ENCODE data around the gene THBS3. TPM values are rescaled to one million over a fixed set of nuclear protein-coding genes. Genes with fewer than 3 reads are reported as not detected.

THBS3 gene
- total RNA-seq, 1 experiment from 2014 or later: 6.2 TPM

DNA sequence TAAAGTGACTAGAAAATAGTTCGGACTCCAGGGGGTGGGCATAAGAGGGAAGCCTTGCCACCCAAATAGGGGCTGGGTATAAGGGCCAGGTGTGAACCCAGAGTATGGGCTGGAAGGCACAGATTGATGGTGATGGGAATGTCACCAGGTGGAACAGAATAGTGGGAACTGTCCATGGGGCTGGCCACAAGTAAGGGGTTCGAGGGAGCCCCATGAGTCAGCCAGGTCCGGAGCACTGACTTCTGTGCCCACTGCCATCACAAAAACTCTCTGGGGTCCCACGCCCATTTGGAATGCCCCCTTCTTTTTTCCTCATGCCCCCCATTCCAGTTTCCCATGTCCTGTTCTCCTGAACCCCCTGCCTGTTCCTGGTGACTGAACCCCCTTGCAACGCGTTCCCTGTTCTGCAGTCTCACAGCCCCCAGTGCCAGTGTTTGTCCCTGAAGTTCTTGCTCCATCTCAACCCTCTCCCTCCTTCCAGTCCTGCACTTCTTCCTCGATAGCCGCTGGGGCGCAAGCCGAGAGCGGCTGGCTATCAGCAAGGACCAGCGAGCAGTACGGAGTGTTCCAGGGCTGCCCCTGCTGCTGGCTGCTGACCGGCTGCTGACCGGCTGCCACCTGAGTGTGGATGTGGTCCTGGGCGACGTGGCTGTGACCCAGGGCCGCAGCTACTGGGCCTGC, 26.2 kb downstream of the THBS3 start:
- TF ChIP-seq CTCF (IDR thresholded peaks at IDR 0.05; ENCODE audit: insufficient read depth in 1 of 2, low read depth in 1 of 2, low read length in 1 of 2, severe bottlenecking in 1 of 2, unreplicated experiment in 1 of 2): no peak
- H3K4me3 ChIP-seq (ENCODE audit: low read depth, low read length): no peak overlapping the region
- Mint-ChIP-seq H3K36me3 (ENCODE audit: insufficient read depth, unreplicated experiment) (no peaks in the 10 kb centered on the region), H3K4me3 (ENCODE audit: unreplicated experiment) (no peak overlapping the region), H3K27me3 (ENCODE audit: insufficient read depth, unreplicated experiment) (no peaks in the 10 kb centered on the region), H3K27ac (ENCODE audit: unreplicated experiment) (no peak overlapping the region), H3K4me1 (ENCODE audit: low read depth, unreplicated experiment) (peaks cover 18% of the 10 kb centered on the region), H3K9me3 (ENCODE audit: unreplicated experiment) (no peaks in the 10 kb centered on the region)
- ChIA-PET POLR2A (no interaction called here), CTCF (interaction anchor here (0.6 kb wide), 1 partner anchor 238 kb away, joined by 12 read pairs; no protein-coding TSS in a partner anchor)
- no peaks in the 10 kb centered on the region for H3K9me3 ChIP-seq
- H3K4me1 ChIP-seq: peaks cover 21% of the 10 kb centered on the region
- no TSS peak for BruUV-seq (replicated peaks)
- no peaks in the 10 kb centered on the region for H3K27me3 ChIP-seq (replicated peaks; ENCODE audit: control insufficient read depth, insufficient read depth, low read length)
- H3K36me3 ChIP-seq (ENCODE audit: control insufficient read depth, insufficient read depth, low read length): no peaks in the 10 kb centered on the region
- intact Hi-C loops (cut with micrococcal nuclease; ENCODE audit: unreplicated experiment): no loop called here
- no peak for DNase-seq

- H3K27me3 Mint-ChIP-seq (ENCODE audit: insufficient read depth, unreplicated experiment): no peaks in the 10 kb centered on the region
- no peak overlapping the region for H3K4me3 ChIP-seq (ENCODE audit: low read depth, low read length)
- no peaks in the 10 kb centered on the region for H3K27me3 ChIP-seq (replicated peaks; ENCODE audit: control insufficient read depth, insufficient read depth, low read length)
- POLR2A ChIA-PET: no interaction called here
- H3K4me3 Mint-ChIP-seq (ENCODE audit: unreplicated experiment): no peak overlapping the region
- no peaks in the 10 kb centered on the region for H3K36me3 ChIP-seq (ENCODE audit: control insufficient read depth, insufficient read depth, low read length)
- peak in 1 of 2 experiments; percentile 15 for DNase-seq
- H3K27ac Mint-ChIP-seq (ENCODE audit: unreplicated experiment): no peak overlapping the region
- no peak for TF ChIP-seq CTCF (IDR thresholded peaks at IDR 0.05; ENCODE audit: insufficient read depth in 1 of 2, low read depth in 1 of 2, low read length in 1 of 2, severe bottlenecking in 1 of 2, unreplicated experiment in 1 of 2)
- H3K4me1 ChIP-seq: 0 out of 2 replicates have a peak, but pooled peaks cover 9% of the 10 kb centered on the region
- no TSS peak for BruUV-seq (replicated peaks)
- intact Hi-C loops (cut with micrococcal nuclease; ENCODE audit: unreplicated experiment): no loop called here
- peaks cover 8% of the 10 kb centered on the region for H3K4me1 Mint-ChIP-seq (ENCODE audit: low read depth, unreplicated experiment)
- CTCF ChIA-PET: interaction anchor here (0.6 to 2.7 kb wide), 2 partner anchors 14 to 15 kb away, joined by 3 to 24 read pairs; no protein-coding TSS in a partner anchor
- no peaks in the 10 kb centered on the region for H3K9me3 Mint-ChIP-seq (ENCODE audit: unreplicated experiment)
- H3K9me3 ChIP-seq: no peaks in the 10 kb centered on the region
- no peaks in the 10 kb centered on the region for H3K36me3 Mint-ChIP-seq (ENCODE audit: insufficient read depth, unreplicated experiment)
Observed at GRCh38 chr1:155179112-155180031, 28.3 kb downstream of the THBS3 start.

DNA sequence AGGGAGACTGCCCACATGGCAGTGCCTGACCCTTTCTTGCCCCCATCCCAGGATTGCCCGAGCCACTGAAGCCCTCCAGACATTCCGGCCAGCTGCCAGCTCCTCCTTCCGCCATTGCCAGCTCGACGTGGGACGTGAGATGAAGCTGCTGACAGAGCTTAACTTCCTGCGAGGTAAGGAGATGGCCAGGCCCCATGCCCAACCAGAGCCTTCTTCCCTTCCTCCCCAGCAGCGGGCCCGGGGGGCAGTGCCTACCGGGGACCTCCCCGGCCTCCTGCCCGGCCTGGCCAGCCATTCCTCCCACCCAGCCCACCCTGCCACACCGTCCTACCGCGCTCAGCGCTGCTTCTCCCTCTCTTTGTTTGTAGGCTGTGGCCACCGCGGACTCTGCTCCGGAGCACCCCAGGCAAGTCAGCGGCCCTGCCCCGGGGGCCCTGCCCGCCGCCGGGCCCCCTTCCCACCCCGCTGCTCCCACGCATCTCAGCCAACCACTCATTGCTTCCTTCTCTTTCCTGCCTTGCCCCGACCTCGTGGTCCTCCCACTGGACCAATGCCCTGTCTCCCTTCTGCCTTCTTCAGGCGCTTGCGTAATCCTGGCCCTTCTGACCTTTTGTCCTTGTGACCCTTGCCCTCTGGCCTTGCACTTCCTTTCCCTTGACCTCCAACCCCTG, 29.1 kb downstream of the THBS3 start:
- H3K4me3 ChIP-seq (ENCODE audit: low read depth, low read length): no peak overlapping the region
- Mint-ChIP-seq H3K9me3 (ENCODE audit: unreplicated experiment) (no peaks in the 10 kb centered on the region), H3K4me3 (ENCODE audit: unreplicated experiment) (no peak overlapping the region), H3K4me1 (ENCODE audit: low read depth, unreplicated experiment) (peaks cover 14% of the 10 kb centered on the region), H3K27me3 (ENCODE audit: insufficient read depth, unreplicated experiment) (no peaks in the 10 kb centered on the region), H3K36me3 (ENCODE audit: insufficient read depth, unreplicated experiment) (no peaks in the 10 kb centered on the region), H3K27ac (ENCODE audit: unreplicated experiment) (no peak overlapping the region)
- H3K36me3 ChIP-seq (ENCODE audit: control insufficient read depth, insufficient read depth, low read length): no peaks in the 10 kb centered on the region
- no peak for DNase-seq
- TF ChIP-seq CTCF (IDR thresholded peaks at IDR 0.05; ENCODE audit: insufficient read depth in 1 of 2, low read depth in 1 of 2, low read length in 1 of 2, severe bottlenecking in 1 of 2, unreplicated experiment in 1 of 2): no peak
- 0 out of 2 replicates have a peak, but pooled peaks cover 9% of the 10 kb centered on the region for H3K4me1 ChIP-seq
- no peaks in the 10 kb centered on the region for H3K27me3 ChIP-seq (replicated peaks; ENCODE audit: control insufficient read depth, insufficient read depth, low read length)
- no peaks in the 10 kb centered on the region for H3K9me3 ChIP-seq
- ChIA-PET POLR2A (no interaction called here), CTCF (interaction anchor here (0.6 to 2.7 kb wide), 2 partner anchors 15 to 16 kb away, joined by 3 to 24 read pairs; no protein-coding TSS in a partner anchor)
- intact Hi-C loops (cut with micrococcal nuclease; ENCODE audit: unreplicated experiment): no loop called here
- BruUV-seq (replicated peaks): no TSS peak

All from Caco-2 (cell line).